WTC11 (cell line): ENCODE measurements around the gene BDH1. TPM values are rescaled to one million over a fixed set of nuclear protein-coding genes. Genes with fewer than 3 reads are reported as not detected.

Source experiments
- ATAC-seq: fragments of 200-7000 bp; cut with Tn5 transposase; 2 replicates; pipeline ENCODE4 v1.10.0; 2021; ENCODE audit warnings: mild to moderate bottlenecking, moderate library complexity
- CTCF ChIA-PET: fragments of 300-600 bp; sonication (Branson Sonifier 250); formaldehyde crosslinking; loops from one replicate; lab custom pipeline; 2021; ENCODE audit warnings: antibody characterized with exemption; lab: Charles Lee
- POLR2A ChIA-PET: fragments of 350-600 bp; sonication (Branson Sonifier 250); formaldehyde crosslinking; loops from one replicate; lab custom pipeline; 2021; ENCODE audit warnings: antibody characterized with exemption; lab: Charles Lee
- DNase-seq: peaks from one replicate; pipeline ENCODE4 v3.0.0; 2021; ENCODE audit warnings: low spot score
- H3K27ac Mint-ChIP-seq: 2 replicates; pipeline ENCODE4 v1.8.0; 2021; ENCODE audit warnings: mixed read lengths
- H3K27me3 Mint-ChIP-seq: 2 replicates; pipeline ENCODE4 v1.8.0; 2021; ENCODE audit warnings: low read depth, mild to moderate bottlenecking, moderate library complexity, mixed read lengths
- H3K36me3 Mint-ChIP-seq: 2 replicates; pipeline ENCODE4 v1.8.0; 2021; ENCODE audit warnings: mixed read lengths
- H3K4me1 Mint-ChIP-seq: 2 replicates; pipeline ENCODE4 v1.8.0; 2022; ENCODE audit warnings: mixed read lengths
- H3K4me3 Mint-ChIP-seq: 2 replicates; pipeline ENCODE4 v1.8.0; 2021; ENCODE audit warnings: mild to moderate bottlenecking, moderate library complexity, mixed read lengths
- H3K9me3 Mint-ChIP-seq: 2 replicates; pipeline ENCODE4 v1.8.0; 2021; ENCODE audit warnings: mixed read lengths
- ESRRA ChIP-seq: sonication (generic); formaldehyde crosslinking; IDR thresholded peaks from 2 replicates; pipeline ENCODE4 v1.8.1; 2022; ENCODE audit warnings: mild to moderate bottlenecking, missing genetic modification reagents, borderline replicate concordance
- IRF2 ChIP-seq: sonication (generic); formaldehyde crosslinking; IDR thresholded peaks from 2 replicates; pipeline ENCODE4 v1.8.0; 2022; ENCODE audit warnings: low read depth, missing genetic modification reagents, borderline replicate concordance
- KAT7 ChIP-seq: sonication (generic); formaldehyde crosslinking; IDR thresholded peaks from 2 replicates; pipeline ENCODE4 v1.8.1; 2023; ENCODE audit warnings: missing genetic modification reagents, mild to moderate bottlenecking, borderline replicate concordance
- MYBL2 ChIP-seq: sonication (generic); formaldehyde crosslinking; IDR thresholded peaks from 2 replicates; pipeline ENCODE4 v1.8.1; 2023; ENCODE audit warnings: mild to moderate bottlenecking, moderate library complexity, missing genetic modification reagents
- NFE2L1 ChIP-seq: sonication (generic); formaldehyde crosslinking; IDR thresholded peaks from 2 replicates; pipeline ENCODE4 v1.8.1; 2023; ENCODE audit warnings: missing genetic modification reagents
- OVOL2 ChIP-seq: fragments of 250-450 bp; sonication (Bioruptor Pico); IDR thresholded peaks from 2 replicates; pipeline ENCODE4 v1.9.0; 2021; ENCODE audit warnings: mild to moderate bottlenecking, borderline replicate concordance
- RORB ChIP-seq: fragments of 250-450 bp; sonication (Bioruptor Pico); IDR thresholded peaks from 2 replicates; pipeline ENCODE4 v1.9.0; 2021; ENCODE audit warnings: mild to moderate bottlenecking
- TP53 ChIP-seq: sonication (generic); formaldehyde crosslinking; IDR thresholded peaks from 2 replicates; pipeline ENCODE4 v1.8.1; 2023; ENCODE audit warnings: mild to moderate bottlenecking, missing genetic modification reagents
- ZNF263 ChIP-seq: sonication (generic); formaldehyde crosslinking; IDR thresholded peaks from 2 replicates; pipeline ENCODE4 v1.8.1; 2022; ENCODE audit warnings: low read depth, mild to moderate bottlenecking, moderate library complexity, missing genetic modification reagents
- ZNF317 ChIP-seq: sonication (generic); formaldehyde crosslinking; IDR thresholded peaks from 2 replicates; pipeline ENCODE4 v1.8.1; 2023; ENCODE audit warnings: low read depth, mild to moderate bottlenecking, moderate library complexity, missing genetic modification reagents, borderline replicate concordance
- ZNF396 ChIP-seq: fragments of 250-450 bp; sonication (Bioruptor Pico); IDR thresholded peaks from 2 replicates; pipeline ENCODE4 v1.8.0; 2021; ENCODE audit warnings: mild to moderate bottlenecking, moderate library complexity, borderline replicate concordance
- ZNF671 ChIP-seq: fragments of 250-450 bp; sonication (Bioruptor Pico); IDR thresholded peaks from 2 replicates; pipeline ENCODE4 v1.8.0; 2021; ENCODE audit warnings: mild to moderate bottlenecking
- total RNA-seq: library from RNA; stranded (reverse); gene quantifications from 3 replicates; pipeline ENCODE4 v1.2.3, GENCODE V29; 2021
- TF ChIP-seq, protein P1 (sequence below): sonication (generic); formaldehyde crosslinking; IDR thresholded peaks from 2 replicates; pipeline ENCODE4 v1.8.1; 2023; ENCODE audit warnings: mild to moderate bottlenecking, missing genetic modification reagents
- TF ChIP-seq, protein P2 (sequence below): fragments of 250-450 bp; sonication (Bioruptor Pico); IDR thresholded peaks from 2 replicates; pipeline ENCODE4 v2.1.2; 2022; ENCODE audit warnings: mild to moderate bottlenecking, moderate library complexity
- TF ChIP-seq, protein P3 (sequence below): sonication (generic); formaldehyde crosslinking; IDR thresholded peaks from 2 replicates; pipeline ENCODE4 v1.8.1; 2022; ENCODE audit warnings: mild to moderate bottlenecking, missing genetic modification reagents, moderate library complexity, borderline replicate concordance
- TF ChIP-seq, protein P4 (sequence below): sonication (generic); formaldehyde crosslinking; IDR thresholded peaks from 2 replicates; pipeline ENCODE4 v1.8.1; 2023; ENCODE audit warnings: mild to moderate bottlenecking, missing genetic modification reagents, moderate library complexity
- TF ChIP-seq, protein P5 (sequence below): fragments of 250-450 bp; sonication (Bioruptor Pico); IDR thresholded peaks from 2 replicates; pipeline ENCODE4 v1.9.0; 2021; ENCODE audit warnings: mild to moderate bottlenecking, borderline replicate concordance
- TF ChIP-seq, protein P6 (sequence below): sonication (generic); formaldehyde crosslinking; IDR thresholded peaks from 2 replicates; pipeline ENCODE4 v1.8.1; 2022; ENCODE audit warnings: missing genetic modification reagents, borderline replicate concordance

Gene BDH1
- total RNA-seq, 1 experiment from 2014 or later: 26.8 TPM

DNA sequence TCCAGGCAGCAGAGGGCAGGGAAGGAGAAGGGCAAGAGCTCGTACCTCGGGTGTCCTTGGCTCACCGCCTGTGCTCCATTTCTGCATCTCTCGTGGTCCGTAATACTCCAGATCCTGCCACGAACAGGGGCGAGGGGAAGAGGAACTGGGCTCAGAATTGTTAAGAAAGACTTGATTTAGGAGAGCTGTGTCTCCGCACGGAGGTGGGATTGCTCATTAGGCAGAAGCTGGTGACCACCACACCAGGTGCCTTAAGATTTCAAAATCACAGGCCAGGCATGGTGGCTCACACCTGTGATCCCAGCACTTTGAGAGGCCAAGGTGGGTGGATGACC is 37.2 kb upstream of the BDH1 start:
- ChIA-PET POLR2A (no interaction called here), CTCF (interaction anchor here (0.5 kb wide), 1 partner anchor 17 kb away, joined by 4 read pairs; no protein-coding TSS in a partner anchor)
- H3K27ac Mint-ChIP-seq: no peak overlapping the region
- TF ChIP-seq, protein P1, sequence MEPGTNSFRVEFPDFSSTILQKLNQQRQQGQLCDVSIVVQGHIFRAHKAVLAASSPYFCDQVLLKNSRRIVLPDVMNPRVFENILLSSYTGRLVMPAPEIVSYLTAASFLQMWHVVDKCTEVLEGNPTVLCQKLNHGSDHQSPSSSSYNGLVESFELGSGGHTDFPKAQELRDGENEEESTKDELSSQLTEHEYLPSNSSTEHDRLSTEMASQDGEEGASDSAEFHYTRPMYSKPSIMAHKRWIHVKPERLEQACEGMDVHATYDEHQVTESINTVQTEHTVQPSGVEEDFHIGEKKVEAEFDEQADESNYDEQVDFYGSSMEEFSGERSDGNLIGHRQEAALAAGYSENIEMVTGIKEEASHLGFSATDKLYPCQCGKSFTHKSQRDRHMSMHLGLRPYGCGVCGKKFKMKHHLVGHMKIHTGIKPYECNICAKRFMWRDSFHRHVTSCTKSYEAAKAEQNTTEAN: no peak
- TF ChIP-seq ZNF396 (CRISPR knock-in tag) (no peak), ZNF263 (CRISPR knock-in tag) (no peak), ZNF317 (CRISPR knock-in tag) (no peak), ESRRA (CRISPR knock-in tag) (no peak), KAT7 (CRISPR knock-in tag) (no peak), IRF2 (CRISPR knock-in tag) (no peak), TP53 (no peak), RORB (no peak)
- TF ChIP-seq, protein P2, sequence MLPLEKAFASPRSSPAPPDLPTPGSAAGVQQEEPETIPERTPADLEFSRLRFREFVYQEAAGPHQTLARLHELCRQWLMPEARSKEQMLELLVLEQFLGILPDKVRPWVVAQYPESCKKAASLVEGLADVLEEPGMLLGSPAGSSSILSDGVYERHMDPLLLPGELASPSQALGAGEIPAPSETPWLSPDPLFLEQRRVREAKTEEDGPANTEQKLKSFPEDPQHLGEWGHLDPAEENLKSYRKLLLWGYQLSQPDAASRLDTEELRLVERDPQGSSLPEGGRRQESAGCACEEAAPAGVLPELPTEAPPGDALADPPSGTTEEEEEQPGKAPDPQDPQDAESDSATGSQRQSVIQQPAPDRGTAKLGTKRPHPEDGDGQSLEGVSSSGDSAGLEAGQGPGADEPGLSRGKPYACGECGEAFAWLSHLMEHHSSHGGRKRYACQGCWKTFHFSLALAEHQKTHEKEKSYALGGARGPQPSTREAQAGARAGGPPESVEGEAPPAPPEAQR (CRISPR knock-in tag): no peak
- TF ChIP-seq, protein P3, sequence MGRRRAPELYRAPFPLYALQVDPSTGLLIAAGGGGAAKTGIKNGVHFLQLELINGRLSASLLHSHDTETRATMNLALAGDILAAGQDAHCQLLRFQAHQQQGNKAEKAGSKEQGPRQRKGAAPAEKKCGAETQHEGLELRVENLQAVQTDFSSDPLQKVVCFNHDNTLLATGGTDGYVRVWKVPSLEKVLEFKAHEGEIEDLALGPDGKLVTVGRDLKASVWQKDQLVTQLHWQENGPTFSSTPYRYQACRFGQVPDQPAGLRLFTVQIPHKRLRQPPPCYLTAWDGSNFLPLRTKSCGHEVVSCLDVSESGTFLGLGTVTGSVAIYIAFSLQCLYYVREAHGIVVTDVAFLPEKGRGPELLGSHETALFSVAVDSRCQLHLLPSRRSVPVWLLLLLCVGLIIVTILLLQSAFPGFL (CRISPR knock-in tag): no peak
- TF ChIP-seq, protein P4, sequence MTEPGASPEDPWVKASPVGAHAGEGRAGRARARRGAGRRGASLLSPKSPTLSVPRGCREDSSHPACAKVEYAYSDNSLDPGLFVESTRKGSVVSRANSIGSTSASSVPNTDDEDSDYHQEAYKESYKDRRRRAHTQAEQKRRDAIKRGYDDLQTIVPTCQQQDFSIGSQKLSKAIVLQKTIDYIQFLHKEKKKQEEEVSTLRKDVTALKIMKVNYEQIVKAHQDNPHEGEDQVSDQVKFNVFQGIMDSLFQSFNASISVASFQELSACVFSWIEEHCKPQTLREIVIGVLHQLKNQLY (CRISPR knock-in tag): no peak
- TF ChIP-seq, protein P5, sequence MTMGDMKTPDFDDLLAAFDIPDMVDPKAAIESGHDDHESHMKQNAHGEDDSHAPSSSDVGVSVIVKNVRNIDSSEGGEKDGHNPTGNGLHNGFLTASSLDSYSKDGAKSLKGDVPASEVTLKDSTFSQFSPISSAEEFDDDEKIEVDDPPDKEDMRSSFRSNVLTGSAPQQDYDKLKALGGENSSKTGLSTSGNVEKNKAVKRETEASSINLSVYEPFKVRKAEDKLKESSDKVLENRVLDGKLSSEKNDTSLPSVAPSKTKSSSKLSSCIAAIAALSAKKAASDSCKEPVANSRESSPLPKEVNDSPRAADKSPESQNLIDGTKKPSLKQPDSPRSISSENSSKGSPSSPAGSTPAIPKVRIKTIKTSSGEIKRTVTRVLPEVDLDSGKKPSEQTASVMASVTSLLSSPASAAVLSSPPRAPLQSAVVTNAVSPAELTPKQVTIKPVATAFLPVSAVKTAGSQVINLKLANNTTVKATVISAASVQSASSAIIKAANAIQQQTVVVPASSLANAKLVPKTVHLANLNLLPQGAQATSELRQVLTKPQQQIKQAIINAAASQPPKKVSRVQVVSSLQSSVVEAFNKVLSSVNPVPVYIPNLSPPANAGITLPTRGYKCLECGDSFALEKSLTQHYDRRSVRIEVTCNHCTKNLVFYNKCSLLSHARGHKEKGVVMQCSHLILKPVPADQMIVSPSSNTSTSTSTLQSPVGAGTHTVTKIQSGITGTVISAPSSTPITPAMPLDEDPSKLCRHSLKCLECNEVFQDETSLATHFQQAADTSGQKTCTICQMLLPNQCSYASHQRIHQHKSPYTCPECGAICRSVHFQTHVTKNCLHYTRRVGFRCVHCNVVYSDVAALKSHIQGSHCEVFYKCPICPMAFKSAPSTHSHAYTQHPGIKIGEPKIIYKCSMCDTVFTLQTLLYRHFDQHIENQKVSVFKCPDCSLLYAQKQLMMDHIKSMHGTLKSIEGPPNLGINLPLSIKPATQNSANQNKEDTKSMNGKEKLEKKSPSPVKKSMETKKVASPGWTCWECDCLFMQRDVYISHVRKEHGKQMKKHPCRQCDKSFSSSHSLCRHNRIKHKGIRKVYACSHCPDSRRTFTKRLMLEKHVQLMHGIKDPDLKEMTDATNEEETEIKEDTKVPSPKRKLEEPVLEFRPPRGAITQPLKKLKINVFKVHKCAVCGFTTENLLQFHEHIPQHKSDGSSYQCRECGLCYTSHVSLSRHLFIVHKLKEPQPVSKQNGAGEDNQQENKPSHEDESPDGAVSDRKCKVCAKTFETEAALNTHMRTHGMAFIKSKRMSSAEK (CRISPR knock-in tag): no peak
- peaks cover 21% of the 10 kb centered on the region for H3K4me1 Mint-ChIP-seq
- H3K4me3 Mint-ChIP-seq: no peak overlapping the region
- ATAC-seq (no peak), DNase-seq (no peak)
- H3K36me3 Mint-ChIP-seq: no peaks in the 10 kb centered on the region
- H3K27me3 Mint-ChIP-seq: no peaks in the 10 kb centered on the region
- no peaks in the 10 kb centered on the region for H3K9me3 Mint-ChIP-seq

DNA sequence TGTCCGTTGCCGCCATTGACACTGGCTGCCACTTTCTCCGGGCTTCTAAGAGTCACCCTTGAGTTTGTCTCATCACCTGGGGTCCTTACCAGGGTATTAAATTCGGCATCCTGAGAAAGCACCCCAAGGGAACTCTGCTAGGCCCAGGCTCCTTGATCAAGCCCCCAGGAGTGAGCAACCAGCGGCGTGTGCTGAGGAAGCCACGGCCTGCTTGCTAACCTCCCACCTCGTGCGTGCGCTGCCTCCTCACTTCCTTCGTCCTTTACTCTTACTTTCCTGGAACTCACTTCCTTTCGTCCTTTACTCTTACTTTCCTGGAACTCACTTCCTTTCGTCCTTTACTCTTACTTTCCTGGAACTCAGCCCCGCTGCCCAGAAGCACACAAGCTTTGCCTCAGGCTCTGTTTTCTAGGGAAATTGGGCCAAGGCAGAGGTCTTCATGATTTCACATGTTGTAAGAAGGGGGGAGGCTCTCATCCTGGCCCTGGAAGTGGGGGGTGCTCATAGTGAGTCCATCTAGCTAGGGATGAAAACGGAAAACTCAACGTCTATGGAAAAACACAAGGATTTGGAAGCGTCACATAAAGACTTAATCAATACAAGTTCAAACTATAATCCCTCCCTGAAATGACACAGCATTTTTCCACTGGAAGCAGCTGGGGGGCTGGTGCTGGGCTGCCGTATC is 36.7 kb upstream of the BDH1 start:
- Mint-ChIP-seq H3K27me3 (no peaks in the 10 kb centered on the region), H3K9me3 (no peaks in the 10 kb centered on the region), H3K27ac (peak overlapping the region; percentile 75), H3K4me3 (no peak overlapping the region), H3K36me3 (no peaks in the 10 kb centered on the region), H3K4me1 (peaks cover 21% of the 10 kb centered on the region)
- ATAC-seq (no peak), DNase-seq (no peak)
- POLR2A ChIA-PET: no interaction called here
- CTCF ChIA-PET: no interaction called here
- TF ChIP-seq OVOL2 (CRISPR knock-in tag) (no peak), MYBL2 (CRISPR knock-in tag) (no peak), TP53 (no peak), ZNF671 (CRISPR knock-in tag) (no peak), IRF2 (CRISPR knock-in tag) (no peak), NFE2L1 (CRISPR knock-in tag) (no peak)
- TF ChIP-seq, protein P1: no peak
- TF ChIP-seq, protein P2 (CRISPR knock-in tag): no peak
- TF ChIP-seq, protein P3 (CRISPR knock-in tag): no peak
- TF ChIP-seq, protein P6, sequence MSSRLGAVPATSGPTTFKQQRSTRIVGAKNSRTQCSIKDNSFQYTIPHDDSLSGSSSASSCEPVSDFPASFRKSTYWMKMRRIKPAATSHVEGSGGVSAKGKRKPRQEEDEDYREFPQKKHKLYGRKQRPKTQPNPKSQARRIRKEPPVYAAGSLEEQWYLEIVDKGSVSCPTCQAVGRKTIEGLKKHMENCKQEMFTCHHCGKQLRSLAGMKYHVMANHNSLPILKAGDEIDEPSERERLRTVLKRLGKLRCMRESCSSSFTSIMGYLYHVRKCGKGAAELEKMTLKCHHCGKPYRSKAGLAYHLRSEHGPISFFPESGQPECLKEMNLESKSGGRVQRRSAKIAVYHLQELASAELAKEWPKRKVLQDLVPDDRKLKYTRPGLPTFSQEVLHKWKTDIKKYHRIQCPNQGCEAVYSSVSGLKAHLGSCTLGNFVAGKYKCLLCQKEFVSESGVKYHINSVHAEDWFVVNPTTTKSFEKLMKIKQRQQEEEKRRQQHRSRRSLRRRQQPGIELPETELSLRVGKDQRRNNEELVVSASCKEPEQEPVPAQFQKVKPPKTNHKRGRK (CRISPR knock-in tag): no peak
